Testis (tissue), 3 donors: Measurements from ENCODE around the gene AKNA. TPM values are rescaled to one million over a fixed set of nuclear protein-coding genes. Genes with fewer than 3 reads are reported as not detected.

Experiments used
- DNase-seq: peaks from one replicate; pipeline ENCODE4 v3.0.0-alpha.2; 2019
- H3K27ac ChIP-seq, 2 donors: fragments of 200-600 bp; sonication (generic); one replicate each; pipeline ENCODE4 v1.5.1; 2019
- H3K27me3 ChIP-seq: fragments of 200-600 bp; sonication (generic); one replicate; pipeline ENCODE4 v1.5.1; 2019
- H3K36me3 ChIP-seq: fragments of 200-600 bp; sonication (generic); one replicate; pipeline ENCODE4 v1.5.1; 2017; ENCODE audit warnings: low read depth; ENCODE audit errors: missing control alignments
- H3K4me1 ChIP-seq: fragments of 200-600 bp; sonication (generic); one replicate; pipeline ENCODE4 v1.5.1; 2019
- H3K4me3 ChIP-seq, 2 donors: fragments of 200-600 bp; sonication (generic); one replicate each; pipeline ENCODE4 v1.5.1; 2017 to 2019
- H3K9me3 ChIP-seq: fragments of 200-600 bp; sonication (generic); one replicate; pipeline ENCODE4 v1.5.1; 2017
- POLR2A ChIP-seq: fragments of 450-650 bp; IDR thresholded peaks from one replicate; pipeline ENCODE4 v1.6.1; 2017; ENCODE audit warnings: antibody characterized with exemption, mild to moderate bottlenecking, moderate library complexity
- WGBS, 2 donors: methylation state at CpG; one replicate each; pipeline ENCODE4 v1.1.5; 2018; 5-methylcytosine and 5-hydroxymethylcytosine counted together
- intact Hi-C: fragments of 100-400 bp; cut with DNase I; formaldehyde crosslinking; loops from one replicate; pipeline ENCODE4 v1.15.1; 2023; ENCODE audit warnings: low total_unique reads
- polyA plus RNA-seq: library from polyadenylated mRNA; stranded (reverse); fragments of 350-450 nt; fragmentation: Illumina TruSeq; extraction: RNeasy Lipid Tissue Mini Kit (QIAGEN cat#74804); gene quantifications from one replicate; pipeline ENCODE4 v1.2.3, GENCODE V29; 2014; ENCODE audit warnings: low read depth, low replicate concordance; ENCODE audit not compliant: insufficient read depth
- total RNA-seq, 2 donors: library from RNA; depleted of rRNA; stranded (reverse); fragments of >200 nt; gene quantifications; one replicate each; pipeline ENCODE4 v1.2.3, GENCODE V29; 2016
- TF ChIP-seq, protein P1 (sequence below), 3 experiments: fragments of 450-650 bp in 2 of 3; fragments of 200-600 bp in 1 of 3; sonication (generic) in 1 of 3; IDR thresholded peaks; one replicate each; pipeline ENCODE4 v1.5.1; 2016 to 2019; ENCODE audit warnings: antibody characterized with exemption in 3 of 3, mild to moderate bottlenecking in 2 of 3, moderate library complexity in 1 of 3

The AKNA gene
- total and polyA plus RNA-seq, 3 donors from 2014 or later = 20.6 to 31.5 (median 21.2) TPM

- DNase-seq = no peak
- 43 to 53% methylated on average over 11 to 14 of the region's 14 CpGs for WGBS, 2 donors
Measured at GRCh38 chr9:114371973-114372917, 15.5 kb downstream of the AKNA start.

GRCh38 chr9:114371343-114371944 is 16.3 kb downstream of the AKNA start:
- Histone ChIP-seq H3K4me3 (no peak overlapping the region), H3K27me3 (no peaks in the 10 kb centered on the region), H3K27ac (no peak overlapping the region), H3K36me3 (no peaks in the 10 kb centered on the region), H3K9me3 (no peaks in the 10 kb centered on the region), H3K4me1 (peaks cover 2% of the 10 kb centered on the region)
- intact Hi-C loops = no loop called here
- DNase-seq = no peak
- TF ChIP-seq POLR2A = no peak
- TF ChIP-seq, protein P1, sequence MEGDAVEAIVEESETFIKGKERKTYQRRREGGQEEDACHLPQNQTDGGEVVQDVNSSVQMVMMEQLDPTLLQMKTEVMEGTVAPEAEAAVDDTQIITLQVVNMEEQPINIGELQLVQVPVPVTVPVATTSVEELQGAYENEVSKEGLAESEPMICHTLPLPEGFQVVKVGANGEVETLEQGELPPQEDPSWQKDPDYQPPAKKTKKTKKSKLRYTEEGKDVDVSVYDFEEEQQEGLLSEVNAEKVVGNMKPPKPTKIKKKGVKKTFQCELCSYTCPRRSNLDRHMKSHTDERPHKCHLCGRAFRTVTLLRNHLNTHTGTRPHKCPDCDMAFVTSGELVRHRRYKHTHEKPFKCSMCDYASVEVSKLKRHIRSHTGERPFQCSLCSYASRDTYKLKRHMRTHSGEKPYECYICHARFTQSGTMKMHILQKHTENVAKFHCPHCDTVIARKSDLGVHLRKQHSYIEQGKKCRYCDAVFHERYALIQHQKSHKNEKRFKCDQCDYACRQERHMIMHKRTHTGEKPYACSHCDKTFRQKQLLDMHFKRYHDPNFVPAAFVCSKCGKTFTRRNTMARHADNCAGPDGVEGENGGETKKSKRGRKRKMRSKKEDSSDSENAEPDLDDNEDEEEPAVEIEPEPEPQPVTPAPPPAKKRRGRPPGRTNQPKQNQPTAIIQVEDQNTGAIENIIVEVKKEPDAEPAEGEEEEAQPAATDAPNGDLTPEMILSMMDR (IDR thresholded peaks at IDR 0.05) = no peak
- 72 to 86% methylated on average over 7 of the region's 7 CpGs for WGBS, 2 donors

More at GRCh38 chr9:114371973-114372917, 15.5 kb downstream of the AKNA start:
- H3K4me1 ChIP-seq = peaks cover 2% of the 10 kb centered on the region
- H3K27me3 ChIP-seq = no peaks in the 10 kb centered on the region
- no peak overlapping the region for H3K27ac ChIP-seq
- TF ChIP-seq, protein P1 (IDR thresholded peaks at IDR 0.05) = no peak
- no peak for TF ChIP-seq POLR2A
- H3K4me3 ChIP-seq = no peak overlapping the region
- H3K36me3 ChIP-seq = no peaks in the 10 kb centered on the region
- no peaks in the 10 kb centered on the region for H3K9me3 ChIP-seq
- intact Hi-C loops = no loop called here

DNA sequence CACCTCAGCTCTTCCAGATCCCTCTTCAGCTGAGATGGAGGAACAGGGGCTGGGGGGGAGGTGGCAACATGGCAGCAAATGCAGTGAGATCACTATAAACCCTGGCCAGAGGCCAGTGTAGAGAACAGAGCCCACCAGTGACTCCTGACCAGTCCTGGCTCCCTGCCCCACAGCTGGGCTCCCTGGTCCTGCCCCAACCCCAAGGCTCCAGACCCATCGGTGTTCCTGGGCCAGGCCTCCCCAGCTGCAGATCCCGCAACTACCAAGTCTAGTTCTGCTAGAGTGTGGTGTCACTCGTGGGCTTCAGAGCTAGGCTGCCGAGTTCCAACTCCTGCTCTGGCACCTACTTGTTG is 16.8 kb downstream of the AKNA start:
- no peak overlapping the region for H3K4me3 ChIP-seq
- peaks cover 2% of the 10 kb centered on the region for H3K4me1 ChIP-seq
- no peaks in the 10 kb centered on the region for H3K9me3 ChIP-seq
- no peak for DNase-seq
- 79 to 82% methylated on average over 4 of the region's 4 CpGs for WGBS, 2 donors
- no peaks in the 10 kb centered on the region for H3K27me3 ChIP-seq
- no peak overlapping the region for H3K27ac ChIP-seq
- TF ChIP-seq, protein P1 (IDR thresholded peaks at IDR 0.05) = no peak
- TF ChIP-seq POLR2A = no peak
- H3K36me3 ChIP-seq = no peaks in the 10 kb centered on the region
- intact Hi-C loops = no loop called here

DNA sequence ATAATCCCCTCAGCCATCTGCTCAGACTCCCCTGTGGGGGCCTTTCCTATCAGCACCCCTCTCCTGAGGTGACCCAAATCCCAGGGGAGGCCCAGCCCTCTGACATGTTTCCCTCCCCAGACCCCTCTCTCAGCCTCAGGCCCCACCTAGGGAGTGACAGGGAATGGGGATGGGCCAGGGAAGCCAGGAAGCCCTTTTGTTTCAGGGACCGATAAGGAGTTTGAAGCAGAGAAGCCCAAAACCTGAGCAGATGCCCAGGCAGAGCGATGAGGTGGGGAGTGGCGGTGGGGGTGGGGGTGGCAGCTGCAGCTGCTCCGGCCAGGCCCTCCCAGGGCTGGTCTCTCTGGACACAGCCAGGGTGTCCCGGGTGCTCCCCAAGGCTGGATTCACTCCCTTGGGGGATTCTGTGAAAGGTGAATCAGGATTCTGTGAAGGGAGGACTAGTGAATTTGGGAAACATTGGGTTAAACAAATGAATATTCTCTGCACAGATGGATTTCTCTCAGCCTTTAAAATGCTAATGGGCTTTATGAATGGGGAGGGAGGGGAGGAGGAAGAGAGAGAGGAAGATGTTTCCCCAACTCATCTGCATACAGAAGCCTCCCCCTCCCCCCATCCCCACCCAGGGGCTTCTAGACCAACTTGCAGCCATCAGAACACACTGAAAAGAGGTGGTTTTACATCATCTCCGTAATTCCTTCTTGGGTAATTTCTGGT is 17.4 kb downstream of the AKNA start:
- DNase-seq = no peak
- no peak for TF ChIP-seq POLR2A
- TF ChIP-seq, protein P1 (IDR thresholded peaks at IDR 0.05) = no peak
- intact Hi-C loops = no loop called here
- H3K4me3 ChIP-seq = no peak overlapping the region
- H3K27me3 ChIP-seq = no peaks in the 10 kb centered on the region
- peaks cover 2% of the 10 kb centered on the region for H3K4me1 ChIP-seq
- no peaks in the 10 kb centered on the region for H3K9me3 ChIP-seq
- no peaks in the 10 kb centered on the region for H3K36me3 ChIP-seq
- no peak overlapping the region for H3K27ac ChIP-seq
- WGBS, 2 donors = 76 to 79% methylated on average over 6 of the region's 6 CpGs
